GM18508 (cell line): ENCODE data around the gene ABCC2.

Source experiments
- ATAC-seq: cut with Tn5 transposase; IDR thresholded peaks from one replicate; pipeline ENCODE4 v1.9.1; 2021; ENCODE audit warnings: moderate number of reproducible peaks; ENCODE audit not compliant: insufficient read depth, unreplicated experiment

Gene ABCC2

GRCh38 chr10:99769706-99770105 is 12.7 kb upstream of the ABCC2 start:
- no peak for ATAC-seq

GRCh38 chr10:99770408-99771045 is 11.9 kb upstream of the ABCC2 start:
- ATAC-seq = no peak

GRCh38 chr10:99775850-99776249 is 6.6 kb upstream of the ABCC2 start:
- ATAC-seq = no peak

GRCh38 chr10:99777918-99778714 is 4.3 kb upstream of the ABCC2 start:
- ATAC-seq = no peak

- ATAC-seq = no peak
Observed at GRCh38 chr10:99779335-99779734, 3.1 kb upstream of the ABCC2 start.

GRCh38 chr10:99781734-99782429 is 558 bp upstream of the ABCC2 start:
- no peak for ATAC-seq

- ATAC-seq = no peak
Observed at GRCh38 chr10:99784016-99784726, 1.7 kb downstream of the ABCC2 start.

- ATAC-seq = no peak
Observed at GRCh38 chr10:99784727-99785441, 2.4 kb downstream of the ABCC2 start.

- ATAC-seq = no peak
Observed at GRCh38 chr10:99785646-99786045, 3.2 kb downstream of the ABCC2 start.

GRCh38 chr10:99787311-99787710 is 4.9 kb downstream of the ABCC2 start:
- no peak for ATAC-seq

- ATAC-seq = no peak
Observed at GRCh38 chr10:99787782-99788445, 5.5 kb downstream of the ABCC2 start.

- no peak for ATAC-seq
Observed at GRCh38 chr10:99788598-99789256, 6.3 kb downstream of the ABCC2 start.

GRCh38 chr10:99791831-99792230 is 9.4 kb downstream of the ABCC2 start:
- ATAC-seq = no peak

GRCh38 chr10:99793819-99794218 is 11.4 kb downstream of the ABCC2 start:
- no peak for ATAC-seq

GRCh38 chr10:99796928-99797327 is 14.5 kb downstream of the ABCC2 start:
- no peak for ATAC-seq

- ATAC-seq = no peak
Observed at GRCh38 chr10:99798031-99798430, 15.6 kb downstream of the ABCC2 start.

GRCh38 chr10:99798920-99799319 is 16.5 kb downstream of the ABCC2 start:
- ATAC-seq = no peak

- ATAC-seq = no peak
Observed at GRCh38 chr10:99799613-99800012, 17.2 kb downstream of the ABCC2 start.

- ATAC-seq = no peak
Observed at GRCh38 chr10:99804471-99804870, 22.0 kb downstream of the ABCC2 start.
